ENCODE measurements around the gene NCK2. TPM values are rescaled to one million over a fixed set of nuclear protein-coding genes. Genes with fewer than 3 reads are reported as not detected.

NCK2 gene
- total RNA-seq, 1 experiment from 2014 or later, result 89.0 TPM

- H3K4me3 Mint-ChIP-seq (ENCODE audit: unreplicated experiment), result no peak overlapping the region
Observed at GRCh38 chr2:105890856-105891255, 146.1 kb downstream of the NCK2 start.

GRCh38 chr2:105893011-105893995, 148.6 kb downstream of the NCK2 start:
- Mint-ChIP-seq H3K4me1 (ENCODE audit: low read depth, unreplicated experiment) (peaks cover 5% of the 10 kb centered on the region), H3K27me3 (ENCODE audit: insufficient read depth, unreplicated experiment) (no peaks in the 10 kb centered on the region), H3K27ac (ENCODE audit: unreplicated experiment) (no peak overlapping the region), H3K36me3 (ENCODE audit: insufficient read depth, unreplicated experiment) (peaks cover 75% of the 10 kb centered on the region), H3K9me3 (ENCODE audit: unreplicated experiment) (peaks cover 11% of the 10 kb centered on the region), H3K4me3 (ENCODE audit: unreplicated experiment) (no peak overlapping the region)
- Histone ChIP-seq H3K27me3 (replicated peaks; ENCODE audit: control insufficient read depth, insufficient read depth, low read length) (no peaks in the 10 kb centered on the region), H3K4me3 (ENCODE audit: low read depth, low read length) (no peak overlapping the region), H3K36me3 (ENCODE audit: control insufficient read depth, insufficient read depth, low read length) (peaks cover 9% of the 10 kb centered on the region; the same call in 1 of the 2 replicates), H3K4me1 (peaks cover 3% of the 10 kb centered on the region), H3K9me3 (peaks cover 6% of the 10 kb centered on the region; the same call in 1 of the 2 replicates)
- POLR2A ChIA-PET, result no interaction called here
- CTCF ChIA-PET, result no interaction called here
- no peak for DNase-seq
- intact Hi-C loops (cut with micrococcal nuclease; ENCODE audit: unreplicated experiment), result loop anchor here (10.0 kb wide), 1 partner anchor 71 kb away; no protein-coding TSS in a partner anchor
- TF ChIP-seq, protein P1, sequence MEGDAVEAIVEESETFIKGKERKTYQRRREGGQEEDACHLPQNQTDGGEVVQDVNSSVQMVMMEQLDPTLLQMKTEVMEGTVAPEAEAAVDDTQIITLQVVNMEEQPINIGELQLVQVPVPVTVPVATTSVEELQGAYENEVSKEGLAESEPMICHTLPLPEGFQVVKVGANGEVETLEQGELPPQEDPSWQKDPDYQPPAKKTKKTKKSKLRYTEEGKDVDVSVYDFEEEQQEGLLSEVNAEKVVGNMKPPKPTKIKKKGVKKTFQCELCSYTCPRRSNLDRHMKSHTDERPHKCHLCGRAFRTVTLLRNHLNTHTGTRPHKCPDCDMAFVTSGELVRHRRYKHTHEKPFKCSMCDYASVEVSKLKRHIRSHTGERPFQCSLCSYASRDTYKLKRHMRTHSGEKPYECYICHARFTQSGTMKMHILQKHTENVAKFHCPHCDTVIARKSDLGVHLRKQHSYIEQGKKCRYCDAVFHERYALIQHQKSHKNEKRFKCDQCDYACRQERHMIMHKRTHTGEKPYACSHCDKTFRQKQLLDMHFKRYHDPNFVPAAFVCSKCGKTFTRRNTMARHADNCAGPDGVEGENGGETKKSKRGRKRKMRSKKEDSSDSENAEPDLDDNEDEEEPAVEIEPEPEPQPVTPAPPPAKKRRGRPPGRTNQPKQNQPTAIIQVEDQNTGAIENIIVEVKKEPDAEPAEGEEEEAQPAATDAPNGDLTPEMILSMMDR (IDR thresholded peaks at IDR 0.05; ENCODE audit: insufficient read depth in 1 of 2, low read depth in 1 of 2, low read length in 1 of 2, severe bottlenecking in 1 of 2, unreplicated experiment in 1 of 2), result no peak
- TSS peak; percentile 77 for BruUV-seq (replicated peaks)

More at GRCh38 chr2:105890856-105891255, 146.1 kb downstream of the NCK2 start:
- ChIA-PET POLR2A (no interaction called here), CTCF (no interaction called here)
- H3K36me3 ChIP-seq (ENCODE audit: control insufficient read depth, insufficient read depth, low read length), result peaks cover 9% of the 10 kb centered on the region; the same call in 1 of the 2 replicates
- peaks cover 27% of the 10 kb centered on the region for H3K4me1 Mint-ChIP-seq (ENCODE audit: low read depth, unreplicated experiment)
- H3K4me1 ChIP-seq, result peaks cover 21% of the 10 kb centered on the region
- no peaks in the 10 kb centered on the region for H3K9me3 Mint-ChIP-seq (ENCODE audit: unreplicated experiment)
- BruUV-seq (replicated peaks), result no TSS peak
- H3K4me3 ChIP-seq (ENCODE audit: low read depth, low read length), result no peak overlapping the region
- TF ChIP-seq, protein P1 (IDR thresholded peaks at IDR 0.05; ENCODE audit: insufficient read depth in 1 of 2, low read depth in 1 of 2, low read length in 1 of 2, severe bottlenecking in 1 of 2, unreplicated experiment in 1 of 2), result no peak
- H3K36me3 Mint-ChIP-seq (ENCODE audit: insufficient read depth, unreplicated experiment), result peaks cover 75% of the 10 kb centered on the region
- H3K27me3 Mint-ChIP-seq (ENCODE audit: insufficient read depth, unreplicated experiment), result no peaks in the 10 kb centered on the region
- no peak for DNase-seq
- no peak overlapping the region for H3K27ac Mint-ChIP-seq (ENCODE audit: unreplicated experiment)
- H3K27me3 ChIP-seq (replicated peaks; ENCODE audit: control insufficient read depth, insufficient read depth, low read length), result no peaks in the 10 kb centered on the region
- intact Hi-C loops (cut with micrococcal nuclease; ENCODE audit: unreplicated experiment), result loop anchor here (10.0 kb wide), 1 partner anchor 74 kb away; no protein-coding TSS in a partner anchor
- H3K9me3 ChIP-seq, result no peaks in the 10 kb centered on the region

- ChIA-PET CTCF (no interaction called here), POLR2A (no interaction called here)
- Mint-ChIP-seq H3K27ac (ENCODE audit: unreplicated experiment) (no peak overlapping the region), H3K36me3 (ENCODE audit: insufficient read depth, unreplicated experiment) (peaks cover 73% of the 10 kb centered on the region), H3K9me3 (ENCODE audit: unreplicated experiment) (peaks cover 22% of the 10 kb centered on the region), H3K27me3 (ENCODE audit: insufficient read depth, unreplicated experiment) (no peaks in the 10 kb centered on the region), H3K4me1 (ENCODE audit: low read depth, unreplicated experiment) (no peaks in the 10 kb centered on the region), H3K4me3 (ENCODE audit: unreplicated experiment) (no peak overlapping the region)
- H3K9me3 ChIP-seq, result peaks cover 6% of the 10 kb centered on the region; the same call in 1 of the 2 replicates
- intact Hi-C loops (cut with micrococcal nuclease; ENCODE audit: unreplicated experiment), result loop anchor here (10.0 kb wide), 1 partner anchor 70 kb away; no protein-coding TSS in a partner anchor
- no peak overlapping the region for H3K4me3 ChIP-seq (ENCODE audit: low read depth, low read length)
- H3K4me1 ChIP-seq, result no peaks in the 10 kb centered on the region
- peaks cover 9% of the 10 kb centered on the region; the same call in 1 of the 2 replicates for H3K36me3 ChIP-seq (ENCODE audit: control insufficient read depth, insufficient read depth, low read length)
- TF ChIP-seq, protein P1 (IDR thresholded peaks at IDR 0.05; ENCODE audit: insufficient read depth in 1 of 2, low read depth in 1 of 2, low read length in 1 of 2, severe bottlenecking in 1 of 2, unreplicated experiment in 1 of 2), result no peak
- BruUV-seq (replicated peaks), result no TSS peak
- no peak for DNase-seq
- H3K27me3 ChIP-seq (replicated peaks; ENCODE audit: control insufficient read depth, insufficient read depth, low read length), result no peaks in the 10 kb centered on the region
Observed at GRCh38 chr2:105894327-105894944, 149.7 kb downstream of the NCK2 start.
